SH-SY5Y (cell line): Measurements from ENCODE around the gene C1R.

Source experiments
- GATA2 ChIP-seq: IDR thresholded peaks from 2 replicates; pipeline ENCODE4 v1.6.1; 2011; ENCODE audit warnings: mild to moderate bottlenecking, low read depth, low read length
- GATA3 ChIP-seq: IDR thresholded peaks from 2 replicates; pipeline ENCODE4 v1.6.1; 2011; ENCODE audit warnings: low read depth, mild to moderate bottlenecking, low read length, moderate library complexity

DNA sequence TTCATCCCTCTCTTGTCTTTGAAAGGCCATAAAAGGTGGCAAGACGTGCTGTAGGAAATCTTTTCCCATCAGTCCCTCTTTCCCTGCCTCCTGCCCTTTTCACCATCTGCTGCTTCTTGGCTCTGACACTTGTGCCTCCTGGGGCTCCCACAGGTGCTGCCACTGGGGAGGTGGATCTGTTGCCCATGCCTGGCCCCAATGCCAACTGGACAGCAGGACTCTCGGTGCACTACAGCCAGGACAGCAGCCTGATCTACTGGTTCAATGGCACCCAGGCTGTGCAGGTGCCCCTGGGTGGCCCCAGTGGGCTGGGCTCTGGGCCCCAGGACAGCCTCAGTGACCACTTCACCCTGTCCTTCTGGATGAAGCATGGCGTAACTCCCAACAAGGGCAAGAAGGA lies 44.4 kb upstream of the C1R start:
- no peak for TF ChIP-seq GATA2
- no peak for TF ChIP-seq GATA3
